ENCODE data around the gene VAV2. TPM values are rescaled to one million over a fixed set of nuclear protein-coding genes. Genes with fewer than 3 reads are reported as not detected.

Gene VAV2
- total and polyA plus RNA-seq, 9 of the 15 experiments (the other 6 are each of a cell fraction or from before 2014, with no cell fraction given), result 0.01 to 2.7 (median 1.0) TPM; not detected in 1

- no peaks in the 10 kb centered on the region for H3K79me2 ChIP-seq (ENCODE audit: control insufficient read depth, insufficient read depth, low read length)
- H3K27ac ChIP-seq (ENCODE audit: extremely low read depth, low read depth, low read length), result no peak overlapping the region
- POLR2A ChIA-PET, result interaction anchor here (0.6 to 1.0 kb wide), 2 partner anchors 14 to 44 kb away, joined by 3 read pairs; no protein-coding TSS in a partner anchor
- H2AFZ ChIP-seq (ENCODE audit: low read depth, low read length), result no peak overlapping the region
- ATAC-seq, result no peak
- in situ Hi-C loops (cut with MboI), result no loop called here
- intact Hi-C loops (cut with micrococcal nuclease), result no loop called here
- WGBS (ENCODE audit: insufficient coverage, low coverage, missing lambda C conversion rate), result 0% methylated on average over 6 of the region's 6 CpGs
- H3K36me3 ChIP-seq (ENCODE audit: control insufficient read depth, insufficient read depth, low read length), result no peaks in the 10 kb centered on the region
- H3K4me3 ChIP-seq, result no peak overlapping the region
- H3K9me3 ChIP-seq (replicated peaks; ENCODE audit: control insufficient read depth, insufficient read depth, low read depth, low read length), result no peaks in the 10 kb centered on the region
- CTCF ChIA-PET (ENCODE audit: low intra/inter-chr PET ratio), result no interaction called here
- no peak for TF ChIP-seq CHD2 (IDR thresholded peaks at IDR 0.05; ENCODE audit: low read depth, low read length)
- H3K27me3 ChIP-seq (ENCODE audit: control insufficient read depth in 2 of 2, insufficient read depth in 2 of 2, low read length in 2 of 2), result peaks cover 24 to 51% of the 10 kb centered on the region in 2 experiments
- no TSS peak for BruUV-seq (replicated peaks)
- no peak overlapping the region for H3K9ac ChIP-seq (ENCODE audit: insufficient read depth in 1 of 2, low read depth in 2 of 2, low read length in 2 of 2)
- DNase-seq (ENCODE audit: extremely low read depth in 1 of 4, low spot score in 3 of 4), result no peak
- H3K4me2 ChIP-seq (ENCODE audit: insufficient read depth, low read length), result no peak overlapping the region
- peaks cover 0 to 6% of the 10 kb centered on the region in 2 experiments; a peak in 2 of 5 replicates for H3K4me1 ChIP-seq (replicated peaks in 1 of 2; ENCODE audit: control insufficient read depth in 2 of 2, insufficient read depth in 2 of 2, low read length in 2 of 2)
- H4K20me1 ChIP-seq (replicated peaks; ENCODE audit: control insufficient read depth, insufficient read depth, low read length), result no peaks in the 10 kb centered on the region
- FAIRE-seq, result no peak
- no peaks in the 10 kb centered on the region for H3K9me1 ChIP-seq (ENCODE audit: control insufficient read depth, insufficient read depth, low read length)
Observed at GRCh38 chr9:134007150-134007549, 15.0 kb upstream of the VAV2 start.

GRCh38 chr9:134005381-134005780 lies 13.3 kb upstream of the VAV2 start:
- H3K4me2 ChIP-seq (ENCODE audit: insufficient read depth, low read length), result no peak overlapping the region
- intact Hi-C loops (cut with micrococcal nuclease) (no loop called here), in situ Hi-C loops (cut with MboI) (no loop called here)
- no peak for DNase-seq (ENCODE audit: extremely low read depth in 1 of 4, low spot score in 3 of 4)
- no peak overlapping the region for H2AFZ ChIP-seq (ENCODE audit: low read depth, low read length)
- H3K9me3 ChIP-seq (replicated peaks; ENCODE audit: control insufficient read depth, insufficient read depth, low read depth, low read length), result no peaks in the 10 kb centered on the region
- POLR2A ChIA-PET, result interaction anchor here (0.6 kb wide), 2 partner anchors 54 to 1071 kb away, joined by 3 read pairs; no protein-coding TSS in a partner anchor
- H3K79me2 ChIP-seq (ENCODE audit: control insufficient read depth, insufficient read depth, low read length), result no peaks in the 10 kb centered on the region
- peaks cover 0 to 3% of the 10 kb centered on the region in 2 experiments; a peak in 1 of 5 replicates for H3K4me1 ChIP-seq (replicated peaks in 1 of 2; ENCODE audit: control insufficient read depth in 2 of 2, insufficient read depth in 2 of 2, low read length in 2 of 2)
- H3K36me3 ChIP-seq (ENCODE audit: control insufficient read depth, insufficient read depth, low read length), result no peaks in the 10 kb centered on the region
- H3K9me1 ChIP-seq (ENCODE audit: control insufficient read depth, insufficient read depth, low read length), result no peaks in the 10 kb centered on the region
- peak overlapping the region in 1 of 2 experiments; percentile 35; a peak in 1 of 4 replicates for H3K9ac ChIP-seq (ENCODE audit: insufficient read depth in 1 of 2, low read depth in 2 of 2, low read length in 2 of 2)
- CTCF ChIA-PET (ENCODE audit: low intra/inter-chr PET ratio), result no interaction called here
- H3K27ac ChIP-seq (ENCODE audit: extremely low read depth, low read depth, low read length), result no peak overlapping the region
- no peak for FAIRE-seq
- H3K27me3 ChIP-seq (ENCODE audit: control insufficient read depth in 2 of 2, insufficient read depth in 2 of 2, low read length in 2 of 2), result peaks cover 25 to 53% of the 10 kb centered on the region in 2 experiments
- H4K20me1 ChIP-seq (replicated peaks; ENCODE audit: control insufficient read depth, insufficient read depth, low read length), result no peaks in the 10 kb centered on the region
- ATAC-seq, result no peak
- H3K4me3 ChIP-seq, result no peak overlapping the region
- BruUV-seq (replicated peaks), result no TSS peak
- 0% methylated on average over 7 of the region's 8 CpGs for WGBS (ENCODE audit: insufficient coverage, low coverage, missing lambda C conversion rate)
- no peak for TF ChIP-seq HDAC8 (tag; IDR thresholded peaks at IDR 0.05)
- TF ChIP-seq MNT (conservative IDR thresholded peaks at IDR 0.05), result no peak
- no peak for TF ChIP-seq ZNF23 (CRISPR knock-in tag; IDR thresholded peaks at IDR 0.05)
- TF ChIP-seq ARID3A (IDR thresholded peaks at IDR 0.05; ENCODE audit: borderline replicate concordance, low read depth, low read length), result no peak
- TF ChIP-seq ZSCAN29 (IDR thresholded peaks at IDR 0.05), result no peak
- TF ChIP-seq NR1H2 (CRISPR knock-in tag; IDR thresholded peaks at IDR 0.05), result no peak
- TF ChIP-seq SP2 (IDR thresholded peaks at IDR 0.05; ENCODE audit: extremely low read depth, low read depth, low read length, poor library complexity, severe bottlenecking), result no peak
- no peak for TF ChIP-seq NUFIP1 (IDR thresholded peaks at IDR 0.05; ENCODE audit: partially characterized antibody)
- TF ChIP-seq STAT6 (CRISPR knock-in tag; IDR thresholded peaks at IDR 0.05), result no peak

Data from K562 (cell line).